HG03342 (cell line): ENCODE measurements around the gene DCAF10.
"Not testable (repeated sequence)": the region's sequence is repeated elsewhere in the genome, so short reads cannot be mapped to it uniquely, and the experiment has no call there.

Source experiments
- ATAC-seq: cut with Tn5 transposase; IDR thresholded peaks from one replicate; pipeline ENCODE4 v1.9.1; 2021; ENCODE audit warnings: mild to moderate bottlenecking, moderate library complexity; ENCODE audit not compliant: unreplicated experiment

DCAF10 gene

GRCh38 chr9:37800631-37801286, at the start of gene DCAF10:
Gene DCAF10, plus strand, starts transcription at chr9:37800797. Its CDS starts 70 bp downstream, at chr9:37800867.
- peak; percentile 71 for ATAC-seq

GRCh38 chr9:37751186-37751585, 49.4 kb upstream of the DCAF10 start:
- no peak for ATAC-seq

GRCh38 chr9:37751704-37752103, 48.9 kb upstream of the DCAF10 start:
- not testable (repeated sequence) for ATAC-seq

GRCh38 chr9:37752112-37752511, 48.5 kb upstream of the DCAF10 start:
- not testable (repeated sequence) for ATAC-seq

GRCh38 chr9:37752642-37753488, 47.7 kb upstream of the DCAF10 start:
- no peak for ATAC-seq

GRCh38 chr9:37753489-37754190, 47.0 kb upstream of the DCAF10 start, which contains the start of gene TRMT10B:
Gene TRMT10B, plus strand, starts transcription at chr9:37753805. Its CDS starts 8,127 bp downstream, at chr9:37761932.
- peak; percentile 90 for ATAC-seq

- no peak for ATAC-seq
These were observed 41.9 kb upstream of the DCAF10 start for GRCh38 chr9:37758747-37759146.

- no peak for ATAC-seq
These were observed 40.0 kb upstream of the DCAF10 start for GRCh38 chr9:37760416-37761161.

GRCh38 chr9:37761511-37761910, 39.1 kb upstream of the DCAF10 start:
- ATAC-seq = no peak

GRCh38 chr9:37765263-37765662, 35.3 kb upstream of the DCAF10 start:
- ATAC-seq = not testable (repeated sequence)

- no peak for ATAC-seq
These were observed 31.3 kb upstream of the DCAF10 start for GRCh38 chr9:37769306-37769705.

- no peak for ATAC-seq
These were observed 30.6 kb upstream of the DCAF10 start for GRCh38 chr9:37769995-37770394.

- ATAC-seq = no peak
These were observed 25.2 kb upstream of the DCAF10 start for GRCh38 chr9:37775216-37775919.

GRCh38 chr9:37776328-37776727, 24.3 kb upstream of the DCAF10 start:
- ATAC-seq = no peak

GRCh38 chr9:37778534-37778933, 22.1 kb upstream of the DCAF10 start:
- ATAC-seq = no peak

- no peak for ATAC-seq
These were observed 16.3 kb upstream of the DCAF10 start for GRCh38 chr9:37784291-37784615.

- ATAC-seq = peak; percentile 91
These were observed 15.7 kb upstream of the DCAF10 start, which contains the start of gene EXOSC3 for GRCh38 chr9:37784616-37785483. Gene EXOSC3, minus strand, starts transcription at chr9:37785064. Its CDS starts 20 bp downstream, at chr9:37785044.

GRCh38 chr9:37787059-37787458, 13.5 kb upstream of the DCAF10 start:
- no peak for ATAC-seq

- no peak for ATAC-seq
These were observed 12.3 kb upstream of the DCAF10 start for GRCh38 chr9:37788332-37788731.
